ENCODE data around the gene SCN8A.

The SCN8A gene

DNA sequence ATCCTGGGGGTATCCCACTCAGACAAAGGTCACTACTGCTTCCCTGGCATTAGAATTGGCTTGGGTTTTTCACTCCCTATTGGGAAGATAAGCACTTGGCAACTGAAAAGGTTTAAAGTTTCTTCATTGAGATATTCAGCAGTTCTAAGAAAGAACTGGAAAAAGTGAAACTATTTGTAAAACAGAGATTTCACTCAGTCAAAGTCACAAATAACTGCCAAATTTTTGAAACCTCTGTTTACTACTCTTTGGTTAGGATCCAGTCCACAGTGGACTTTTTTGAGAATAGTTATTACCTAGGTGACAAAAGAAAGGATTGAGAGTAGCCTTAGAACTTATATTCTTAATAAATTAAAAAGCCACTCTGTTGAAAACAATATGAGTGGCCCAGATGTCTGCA, 172.7 kb downstream of the SCN8A start:
- no peaks in the 10 kb centered on the region for H3K36me3 Mint-ChIP-seq (ENCODE audit: low read depth)
- no peak overlapping the region for H3K4me3 Mint-ChIP-seq
- no peaks in the 10 kb centered on the region for H3K9me3 Mint-ChIP-seq
- TF ChIP-seq, protein P1, sequence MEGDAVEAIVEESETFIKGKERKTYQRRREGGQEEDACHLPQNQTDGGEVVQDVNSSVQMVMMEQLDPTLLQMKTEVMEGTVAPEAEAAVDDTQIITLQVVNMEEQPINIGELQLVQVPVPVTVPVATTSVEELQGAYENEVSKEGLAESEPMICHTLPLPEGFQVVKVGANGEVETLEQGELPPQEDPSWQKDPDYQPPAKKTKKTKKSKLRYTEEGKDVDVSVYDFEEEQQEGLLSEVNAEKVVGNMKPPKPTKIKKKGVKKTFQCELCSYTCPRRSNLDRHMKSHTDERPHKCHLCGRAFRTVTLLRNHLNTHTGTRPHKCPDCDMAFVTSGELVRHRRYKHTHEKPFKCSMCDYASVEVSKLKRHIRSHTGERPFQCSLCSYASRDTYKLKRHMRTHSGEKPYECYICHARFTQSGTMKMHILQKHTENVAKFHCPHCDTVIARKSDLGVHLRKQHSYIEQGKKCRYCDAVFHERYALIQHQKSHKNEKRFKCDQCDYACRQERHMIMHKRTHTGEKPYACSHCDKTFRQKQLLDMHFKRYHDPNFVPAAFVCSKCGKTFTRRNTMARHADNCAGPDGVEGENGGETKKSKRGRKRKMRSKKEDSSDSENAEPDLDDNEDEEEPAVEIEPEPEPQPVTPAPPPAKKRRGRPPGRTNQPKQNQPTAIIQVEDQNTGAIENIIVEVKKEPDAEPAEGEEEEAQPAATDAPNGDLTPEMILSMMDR (IDR thresholded peaks at IDR 0.05) = no peak
- H3K27me3 Mint-ChIP-seq (ENCODE audit: low read depth, poor library complexity) = no peaks in the 10 kb centered on the region
- H3K27ac Mint-ChIP-seq = no peak overlapping the region
- DNase-seq = no peak
- no peaks in the 10 kb centered on the region for H3K4me1 Mint-ChIP-seq

DNA sequence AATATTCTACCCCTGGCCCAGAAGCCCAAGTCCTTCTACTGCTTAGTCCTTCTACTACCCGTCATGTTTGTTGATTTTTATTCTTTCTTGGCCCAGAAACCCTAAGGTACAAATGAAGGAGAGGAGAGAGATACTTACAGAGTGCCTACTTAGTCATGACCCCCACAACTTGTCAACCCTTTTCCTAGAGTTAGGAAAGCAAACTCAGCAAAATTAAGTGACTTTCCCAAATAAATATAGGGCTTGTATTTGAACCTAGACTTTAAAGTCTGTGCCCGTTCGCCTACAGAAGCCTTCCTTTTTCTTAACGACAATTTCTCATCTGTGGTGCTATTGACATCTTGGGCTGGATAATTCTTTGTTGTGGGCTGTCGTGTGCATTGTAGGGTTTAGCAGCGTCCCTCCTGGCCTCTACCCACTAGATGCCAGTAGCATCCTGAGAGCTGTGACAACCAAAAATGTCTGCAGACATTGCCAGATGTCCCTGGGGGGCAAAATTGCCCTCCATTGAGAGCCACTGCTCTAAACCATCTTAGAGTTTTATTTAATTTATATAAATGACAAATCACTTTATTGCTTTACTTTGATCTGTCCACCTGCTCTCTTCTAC, 175.1 kb downstream of the SCN8A start:
- H3K4me1 Mint-ChIP-seq = peaks cover 2% of the 10 kb centered on the region
- no peak for DNase-seq
- no peaks in the 10 kb centered on the region for H3K36me3 Mint-ChIP-seq (ENCODE audit: low read depth)
- TF ChIP-seq, protein P1 (IDR thresholded peaks at IDR 0.05) = no peak
- no peak overlapping the region for H3K27ac Mint-ChIP-seq
- H3K27me3 Mint-ChIP-seq (ENCODE audit: low read depth, poor library complexity) = no peaks in the 10 kb centered on the region
- no peaks in the 10 kb centered on the region for H3K9me3 Mint-ChIP-seq
- no peak overlapping the region for H3K4me3 Mint-ChIP-seq

DNA sequence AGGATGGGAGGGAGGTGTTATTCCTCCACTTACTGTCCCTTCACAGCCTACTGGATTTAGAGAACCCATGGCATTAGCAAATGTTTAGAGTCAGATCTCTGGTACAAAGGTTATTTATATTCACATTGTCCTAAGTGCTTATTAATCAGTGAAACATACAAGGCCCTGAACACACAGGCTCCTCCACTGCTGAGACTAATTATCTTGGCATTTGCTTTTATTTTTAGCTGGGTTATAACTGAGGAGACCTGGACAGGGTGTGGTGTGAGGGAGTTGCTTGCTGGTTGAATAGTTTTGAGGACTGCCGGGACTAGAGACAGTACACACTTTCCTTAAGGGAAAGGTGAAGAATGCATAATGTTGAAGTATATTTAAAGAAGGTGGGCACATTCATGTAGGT, 180.0 kb downstream of the SCN8A start:
- H3K4me1 Mint-ChIP-seq = peaks cover 5% of the 10 kb centered on the region
- no peak overlapping the region for H3K4me3 Mint-ChIP-seq
- peaks cover 5% of the 10 kb centered on the region for H3K36me3 Mint-ChIP-seq (ENCODE audit: low read depth)
- H3K27ac Mint-ChIP-seq = no peak overlapping the region
- no peak for DNase-seq
- H3K9me3 Mint-ChIP-seq = peaks cover 5% of the 10 kb centered on the region
- TF ChIP-seq, protein P1 (IDR thresholded peaks at IDR 0.05) = no peak
- H3K27me3 Mint-ChIP-seq (ENCODE audit: low read depth, poor library complexity) = peaks cover 2% of the 10 kb centered on the region

DNA sequence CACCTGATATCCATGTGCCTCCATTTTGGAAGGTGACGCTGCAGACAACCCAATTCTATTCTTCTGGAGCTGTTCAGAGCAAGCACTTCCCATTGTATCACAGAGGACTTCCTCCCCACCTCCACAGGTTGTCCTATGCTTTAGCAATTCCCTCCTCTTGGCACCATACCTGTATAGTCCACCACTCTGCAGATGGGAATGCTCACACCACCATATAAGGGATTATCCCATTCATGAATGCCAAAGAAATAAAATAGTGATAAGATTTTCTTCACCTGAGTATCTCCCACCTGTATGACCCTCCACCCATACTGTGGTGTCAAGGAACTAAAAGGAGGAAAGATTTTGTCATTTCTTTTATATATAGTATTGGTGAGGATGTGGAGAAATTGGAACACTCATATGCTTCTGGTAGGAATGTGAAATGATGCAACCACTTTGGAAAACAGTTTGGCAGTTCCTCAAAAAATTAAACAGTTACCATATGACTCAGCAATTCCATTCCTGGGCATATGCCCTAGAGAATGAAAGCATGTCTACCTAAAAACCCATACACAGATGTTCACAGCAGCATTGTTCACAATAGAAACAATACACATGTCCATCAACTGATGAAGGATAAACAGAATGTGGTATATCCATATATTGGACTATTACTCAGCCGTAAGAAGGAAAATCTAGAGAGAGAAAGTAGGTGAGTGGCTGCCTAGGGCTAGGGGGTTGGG, 182.3 kb downstream of the SCN8A start:
- TF ChIP-seq, protein P1 (IDR thresholded peaks at IDR 0.05) = no peak
- no peak for DNase-seq

DNA sequence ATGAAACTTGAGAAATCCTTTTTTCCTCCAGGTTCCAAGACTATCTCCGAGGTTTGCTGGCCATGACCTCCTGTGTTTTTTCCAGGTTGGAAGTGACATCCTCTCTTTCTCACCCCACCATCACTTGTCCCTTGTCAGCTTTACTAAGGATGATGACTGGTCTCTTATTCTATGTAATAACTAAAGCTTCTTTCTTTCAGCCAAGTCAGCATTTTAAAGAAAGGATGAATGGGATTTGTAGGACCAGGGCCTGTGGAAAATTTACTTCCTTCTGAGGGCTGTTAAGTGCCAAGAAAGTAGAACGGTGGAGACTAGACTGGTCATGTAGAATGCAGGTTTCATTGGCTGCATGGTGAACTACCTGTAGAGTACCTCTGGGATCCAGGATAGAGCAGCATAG, 183.9 kb downstream of the SCN8A start:
- Mint-ChIP-seq H3K9me3 (peaks cover 5% of the 10 kb centered on the region), H3K27me3 (ENCODE audit: low read depth, poor library complexity) (peaks cover 8% of the 10 kb centered on the region), H3K4me3 (no peak overlapping the region), H3K27ac (no peak overlapping the region), H3K36me3 (ENCODE audit: low read depth) (peaks cover 5% of the 10 kb centered on the region), H3K4me1 (peaks cover 6% of the 10 kb centered on the region)
- TF ChIP-seq, protein P1 (IDR thresholded peaks at IDR 0.05) = no peak
- DNase-seq = no peak

More for the DNA sequence above, 182.3 kb downstream of the SCN8A start:
- Mint-ChIP-seq H3K36me3 (ENCODE audit: low read depth) (peaks cover 5% of the 10 kb centered on the region), H3K4me1 (peaks cover 5% of the 10 kb centered on the region), H3K9me3 (peaks cover 5% of the 10 kb centered on the region), H3K4me3 (no peak overlapping the region), H3K27ac (no peak overlapping the region), H3K27me3 (ENCODE audit: low read depth, poor library complexity) (peaks cover 8% of the 10 kb centered on the region)

DNA sequence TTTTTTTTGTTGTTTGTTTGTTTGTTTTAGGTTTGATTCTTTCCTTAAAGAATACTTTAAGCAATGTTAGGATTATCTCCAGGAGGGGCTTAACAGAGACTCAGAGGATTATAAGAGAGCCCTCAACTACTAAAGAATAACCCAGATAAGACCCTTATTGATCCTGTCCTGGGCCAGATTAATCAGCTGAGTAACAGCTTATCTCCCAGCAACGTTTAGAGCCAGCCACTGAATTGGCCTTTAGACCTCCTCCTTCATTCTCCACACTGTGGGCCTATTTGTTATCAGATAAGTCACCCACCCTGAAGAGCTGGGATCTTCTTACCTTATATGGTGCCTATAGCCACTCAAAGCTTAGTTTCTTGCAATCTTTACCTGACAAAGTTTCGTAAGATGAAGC, 186.4 kb downstream of the SCN8A start:
- no peak for DNase-seq
- Mint-ChIP-seq H3K27me3 (ENCODE audit: low read depth, poor library complexity) (peaks cover 13% of the 10 kb centered on the region), H3K36me3 (ENCODE audit: low read depth) (peaks cover 5% of the 10 kb centered on the region), H3K4me3 (no peak overlapping the region), H3K4me1 (peaks cover 6% of the 10 kb centered on the region), H3K9me3 (peaks cover 5% of the 10 kb centered on the region), H3K27ac (no peak overlapping the region)
- TF ChIP-seq, protein P1 (IDR thresholded peaks at IDR 0.05) = no peak

Measured in nephron progenitor cell (in vitro differentiated cells).